NCI-H226 (cell line): Measurements from ENCODE around the gene HSPB7.

Source experiments
- DNase-seq: peaks from one replicate; pipeline ENCODE4 v3.0.0-alpha.2; 2015

HSPB7 gene

DNA sequence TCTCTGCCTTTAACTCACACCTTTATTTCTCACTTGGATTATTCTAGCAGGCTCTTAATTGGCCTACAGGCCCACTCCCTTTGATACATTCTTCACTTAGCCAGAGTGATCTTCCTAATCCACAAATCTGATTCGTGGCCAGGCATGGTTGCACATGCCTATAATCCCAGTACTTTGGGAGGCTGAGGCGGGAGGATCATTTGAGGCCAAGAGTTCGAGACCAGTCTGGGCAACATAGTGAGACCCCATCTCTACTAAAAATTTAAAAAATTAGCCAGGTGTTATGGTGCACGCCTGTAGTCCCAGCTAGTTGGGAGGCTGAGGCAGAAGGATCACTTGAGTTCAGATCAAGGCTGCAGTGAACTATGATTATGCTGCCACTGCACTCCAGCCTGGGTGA lies 44.1 kb downstream of the HSPB7 start:
- DNase-seq, result no peak

DNA sequence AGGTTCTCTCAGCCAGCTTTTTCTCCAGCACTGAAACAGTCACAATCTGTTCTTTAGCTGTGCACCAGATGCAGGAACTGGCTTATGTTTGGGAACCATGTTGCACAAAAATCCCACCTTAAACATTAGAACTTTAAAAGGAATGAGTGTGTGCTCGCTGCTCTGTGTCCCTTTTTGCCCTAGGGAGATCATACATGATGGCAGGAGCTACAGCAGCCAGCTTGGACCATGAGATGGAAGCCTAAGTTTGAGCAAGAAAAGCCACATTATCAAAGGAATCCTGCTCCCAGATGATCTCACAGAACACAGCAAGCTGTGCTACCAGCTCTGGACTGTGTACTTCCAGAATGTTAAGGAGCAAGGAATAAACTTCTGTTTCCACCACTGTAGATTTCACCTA lies 45.4 kb downstream of the HSPB7 start:
- DNase-seq, result no peak

DNA sequence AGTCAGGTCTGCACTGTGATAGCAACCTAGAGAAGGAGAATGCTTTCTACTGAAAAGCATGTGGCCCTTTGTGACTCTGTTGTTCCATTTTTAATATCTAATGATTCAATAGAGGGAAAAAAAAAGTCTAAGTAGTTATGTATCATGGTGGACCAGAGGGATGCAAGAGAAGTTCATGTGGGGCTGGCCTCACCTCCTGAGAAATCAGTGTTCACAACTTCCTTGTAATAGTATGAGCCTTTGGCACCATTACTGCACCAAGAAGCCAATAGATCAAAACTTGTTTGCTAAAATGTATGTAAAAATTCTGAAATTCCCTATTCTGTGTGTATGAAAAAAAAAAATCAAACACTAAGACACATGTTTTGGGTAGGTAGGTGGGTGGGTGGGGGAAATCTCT lies 46.9 kb downstream of the HSPB7 start:
- no peak for DNase-seq

DNA sequence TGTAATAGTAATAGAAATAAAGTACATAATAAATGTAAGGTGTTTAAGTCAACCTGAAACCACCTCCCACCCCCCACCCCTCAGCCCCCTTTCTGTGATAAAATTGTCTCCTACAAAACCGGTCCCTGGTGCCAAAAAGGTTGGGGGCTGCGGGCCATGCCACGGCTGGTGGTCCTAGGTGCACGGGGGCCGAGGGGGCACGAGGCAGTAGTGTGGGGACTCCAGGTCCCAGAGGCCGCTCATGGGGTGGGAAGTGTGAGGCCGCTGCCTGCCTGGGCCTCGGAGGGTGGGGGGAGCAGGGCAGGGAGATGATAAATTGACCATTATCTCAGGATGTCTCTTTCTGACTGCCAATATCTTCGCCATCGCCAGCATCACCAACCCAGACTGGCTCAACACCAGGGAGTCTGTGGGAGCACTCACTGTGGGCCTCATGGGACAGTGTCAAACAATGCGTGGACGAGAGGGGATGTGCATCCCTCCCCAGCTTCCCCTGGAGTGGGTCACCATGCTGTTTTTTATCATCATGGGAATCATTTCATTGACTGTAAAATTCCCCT lies 48.4 kb downstream of the HSPB7 start:
- no peak for DNase-seq

DNA sequence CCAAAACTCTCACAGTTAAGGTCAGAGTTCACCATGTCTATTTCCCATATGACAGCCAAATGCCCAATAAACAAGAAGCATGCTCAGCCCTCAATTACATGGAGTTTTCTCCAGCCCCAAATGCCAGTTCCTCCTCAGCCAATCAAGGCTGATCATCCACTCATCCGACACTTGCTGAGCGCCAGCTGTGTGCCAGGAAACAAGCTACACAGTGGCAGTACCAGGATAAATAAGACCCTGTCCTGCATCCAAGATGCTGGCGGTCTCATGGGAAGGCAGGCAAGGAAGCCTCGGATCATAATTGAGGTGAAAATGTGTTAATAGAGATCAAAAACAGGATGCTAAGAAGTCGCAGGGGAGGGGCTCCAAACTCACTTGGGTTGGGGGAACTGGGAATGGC lies 49.7 kb downstream of the HSPB7 start:
- no peak for DNase-seq

DNA sequence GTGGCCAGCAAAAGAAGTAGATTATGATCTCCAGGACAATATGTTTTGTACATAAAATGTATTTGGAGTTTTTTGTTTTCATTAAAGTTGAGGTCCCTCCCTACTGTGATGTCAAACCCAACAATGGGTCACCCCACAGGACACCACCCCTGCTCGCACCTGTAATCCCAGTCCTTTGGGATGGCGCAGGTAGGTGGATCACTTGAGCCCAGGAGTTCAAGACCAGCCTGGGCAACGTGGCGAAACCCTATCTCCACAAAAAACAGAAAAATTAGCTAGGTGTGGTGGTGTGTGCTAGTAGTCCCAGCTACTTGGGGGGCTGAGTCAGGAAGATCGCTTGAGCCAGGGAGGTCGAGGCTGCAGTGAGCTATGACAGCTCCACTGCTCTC lies 50.9 kb downstream of the HSPB7 start:
- no peak for DNase-seq

DNA sequence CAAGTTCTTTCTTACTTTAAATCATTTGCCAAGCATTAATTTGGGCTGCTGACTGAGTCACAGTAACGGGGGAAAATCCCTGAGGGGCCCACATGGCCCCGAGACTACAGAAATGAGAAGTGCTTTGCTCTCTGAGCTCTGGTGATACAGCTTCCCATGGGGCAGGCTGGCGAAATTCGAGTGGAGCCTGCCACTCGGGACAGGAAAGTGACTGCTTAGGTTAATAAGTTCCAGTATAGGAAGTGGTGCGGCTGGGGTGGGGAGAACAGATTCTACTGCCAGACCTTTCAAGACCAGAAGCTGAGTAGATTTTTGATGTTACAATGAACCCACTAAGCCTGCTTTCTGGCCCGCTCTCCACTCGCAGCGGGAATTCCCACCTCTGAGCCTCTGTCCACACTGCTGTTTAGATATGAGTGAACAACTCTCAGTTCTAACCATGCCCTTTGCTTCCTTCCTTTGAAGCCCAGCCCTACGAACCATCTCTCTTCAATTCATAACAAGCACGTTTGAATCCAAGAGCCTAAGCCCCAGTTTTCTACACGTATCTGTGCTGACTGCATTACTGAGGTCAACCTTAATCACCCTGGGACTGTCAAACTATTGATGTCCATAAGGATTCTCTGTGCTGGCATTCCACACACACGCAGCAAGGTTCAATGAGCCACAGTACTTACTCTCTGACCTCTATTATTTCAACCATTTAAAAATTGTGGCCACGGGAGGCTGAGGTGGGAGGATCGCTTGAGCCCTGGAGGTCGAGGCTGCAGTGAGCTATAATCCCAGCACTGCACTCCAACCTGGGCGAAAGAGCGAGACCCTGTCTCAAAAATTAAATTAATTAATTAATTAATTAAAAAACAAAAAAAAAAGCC lies 51.5 kb downstream of the HSPB7 start:
- no peak for DNase-seq

DNA sequence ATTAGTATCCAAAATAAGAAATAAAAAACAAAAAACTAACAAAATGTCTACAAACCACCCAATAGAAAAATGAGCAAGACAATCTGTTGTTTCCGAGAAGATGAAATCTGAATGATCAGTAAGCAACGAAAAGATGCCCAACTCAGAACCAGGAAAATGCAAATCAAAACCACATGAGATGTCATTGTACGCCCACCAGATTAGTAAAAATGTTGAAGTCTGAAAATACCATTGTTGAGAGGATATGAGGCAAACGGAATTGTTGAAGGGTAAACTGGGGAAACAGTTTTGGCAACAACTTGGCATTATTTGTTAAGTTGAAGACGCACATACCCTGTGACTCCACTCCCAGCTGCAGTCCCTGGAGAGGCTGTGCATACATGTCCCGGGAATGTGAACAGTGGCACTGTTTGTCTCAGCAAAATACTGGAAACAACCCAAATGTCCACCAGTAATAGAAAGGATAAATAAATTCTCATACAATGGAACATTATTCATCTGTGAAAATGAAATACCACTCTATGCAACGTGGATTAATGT lies 52.5 kb downstream of the HSPB7 start:
- no peak for DNase-seq
